GM12878 (cell line): ENCODE measurements around the gene CFAP157. TPM values are rescaled to one million over a fixed set of nuclear protein-coding genes. Genes with fewer than 3 reads are reported as not detected.

Experiments used
- ATAC-seq: fragments of 200-7000 bp; cut with Tn5 transposase; 3 replicates; pipeline ENCODE4 v1.9.1; 2020; ENCODE audit warnings: mild to moderate bottlenecking, moderate library complexity
- BruUV-seq: library from RNA; stranded (reverse); fragments of 400-500 nt; replicated peaks from 2 replicates; lab custom pipeline; 2021; lab: Mats Ljungman, UMichigan
- CTCF ChIA-PET: fragments of 300-600 bp; sonication (Branson Sonifier 250); formaldehyde crosslinking; extraction: SDS; loops from one replicate; lab custom pipeline; 2021; ENCODE audit warnings: inconsistent platforms; lab: Yijun Ruan, JAX
- POLR2A ChIA-PET: fragments of 350-600 bp; formaldehyde crosslinking; extraction: SDS; loops from one replicate; lab custom pipeline; 2021; ENCODE audit warnings: inconsistent platforms; lab: Charles Lee
- RAD21 ChIA-PET: fragments of 300-600 bp; sonication (Branson Sonifier 250); formaldehyde crosslinking; loops from one replicate; lab custom pipeline; 2023; ENCODE audit warnings: antibody characterized with exemption; ENCODE audit not compliant: unreplicated experiment; lab: Charles Lee
- SMC1A ChIA-PET: fragments of 300-600 bp; sonication (Branson Sonifier 250); formaldehyde crosslinking; loops from one replicate; lab custom pipeline; 2023; ENCODE audit not compliant: unreplicated experiment, uncharacterized antibody; lab: Charles Lee
- DNase-seq: peaks from one replicate; pipeline ENCODE4 v3.0.0-alpha.2; 2011; ENCODE audit warnings: low read depth, low spot score
- FAIRE-seq: peaks from 3 replicates; lab custom pipeline; 2011; peaks lifted over from hg19 to GRCh38; lab: Jason Lieb, UNC
- H2AFZ ChIP-seq: 2 replicates; pipeline ENCODE4 v1.6.0; 2011; ENCODE audit warnings: low read depth, low read length, control low read depth; ENCODE audit not compliant: control insufficient read depth
- H3K27ac ChIP-seq: 2 replicates; pipeline ENCODE4 v1.5.1; 2011; ENCODE audit warnings: control low read depth; ENCODE audit not compliant: control insufficient read depth, insufficient read depth
- H3K27me3 ChIP-seq, 2 experiments: replicated peaks in 1 of 2; 2 replicates each; pipeline versions ENCODE4 v1.6.0 to v1.6.1; 2011; ENCODE audit warnings: low read length in 1 of 2; ENCODE audit not compliant: control insufficient read depth in 2 of 2, insufficient read depth in 2 of 2
- H3K36me3 ChIP-seq, 2 experiments: 2 replicates each; pipeline ENCODE4 v1.5.1; 2011; ENCODE audit warnings: low read length in 1 of 2; ENCODE audit not compliant: control insufficient read depth in 2 of 2, insufficient read depth in 2 of 2
- H3K4me1 ChIP-seq: 2 replicates; pipeline ENCODE4 v1.6.1; 2011; ENCODE audit warnings: mild to moderate bottlenecking, low read length, moderate library complexity, mixed read lengths; ENCODE audit not compliant: control insufficient read depth, insufficient read depth
- H3K4me2 ChIP-seq: 2 replicates; pipeline ENCODE4 v1.6.0; 2011; ENCODE audit warnings: control low read depth; ENCODE audit not compliant: control insufficient read depth, insufficient read depth
- H3K4me3 ChIP-seq: fragments of 200-600 bp; sonication (generic); 2 replicates; pipeline ENCODE4 v1.5.1; 2016
- H3K79me2 ChIP-seq: 2 replicates; pipeline ENCODE4 v1.6.0; 2011; ENCODE audit warnings: low read length; ENCODE audit not compliant: control insufficient read depth, insufficient read depth
- H3K9ac ChIP-seq: 2 replicates; pipeline ENCODE4 v1.8.0; 2011; ENCODE audit warnings: low read length, control low read depth, mixed read lengths; ENCODE audit not compliant: control insufficient read depth, insufficient read depth
- H3K9me3 ChIP-seq: replicated peaks from 3 replicates; pipeline ENCODE4 v1.5.1; 2011; ENCODE audit warnings: mild to moderate bottlenecking, low read length; ENCODE audit not compliant: control insufficient read depth, insufficient read depth
- H4K20me1 ChIP-seq: 2 replicates; pipeline ENCODE4 v1.6.0; 2011; ENCODE audit not compliant: control insufficient read depth, insufficient read depth
- NR2C2 ChIP-seq: IDR thresholded peaks from 2 replicates; pipeline ENCODE4 v1.6.1; 2011; ENCODE audit warnings: borderline replicate concordance, low read depth; ENCODE audit not compliant: control insufficient read depth, insufficient read length
- PBX3 ChIP-seq: IDR thresholded peaks from 2 replicates; pipeline ENCODE4 v1.6.1; 2011; ENCODE audit warnings: mild to moderate bottlenecking, low read depth, low read length, moderate library complexity; ENCODE audit not compliant: insufficient replicate concordance
- TCF7 ChIP-seq: IDR thresholded peaks from 2 replicates; pipeline ENCODE4 v1.6.1; 2014; ENCODE audit warnings: antibody characterized with exemption, borderline replicate concordance
- whole genome bisulfite sequencing: methylation state at CpG from one replicate; pipeline ENCODE4 v1.1.6; 2016; ENCODE audit warnings: low lambda C conversion rate; ENCODE audit not compliant: insufficient replicate concordance, insufficient coverage; ENCODE audit errors: missing lambda C conversion rate; 5-methylcytosine and 5-hydroxymethylcytosine counted together
- in situ Hi-C: fragments of 300-500 bp; cut with MboI; formaldehyde crosslinking; loops from 9 replicates; pipeline ENCODE4 v1.14.3; 2018; ENCODE audit warnings: mixed read lengths
- intact Hi-C: fragments of 100-400 bp; cut with micrococcal nuclease; formaldehyde crosslinking; loops from one replicate; pipeline ENCODE4 v1.14.2; 2022; ENCODE audit not compliant: unreplicated experiment
- polyA plus RNA-seq, 11 experiments: library from polyadenylated mRNA; depleted of rRNA in 4 of 11; unstranded in 6 of 11; stranded (reverse) in 5 of 11; fragments of >200 nt; fragmentation: Nextera tagmentation in 4 of 11; fragmentation: Illumina TruSeq in 1 of 11; extraction: Ambion mirVana in 4 of 11; extraction: Trizol in 1 of 11; gene quantifications; 1 replicate in 1 of 11; 2 replicates in 10 of 11; pipeline versions ENCODE4 v1.2.1 to v1.2.3, GENCODE V29; 2011 to 2016; ENCODE audit warnings: inconsistent platforms in 2 of 11, missing spikeins in 2 of 11, low read depth in 1 of 11
- total RNA-seq, 4 experiments: library from RNA; depleted of rRNA in 3 of 4; stranded (reverse); fragments of >200 nt in 3 of 4; fragmentation: Illumina TruSeq in 1 of 4; extraction: Trizol in 1 of 4; gene quantifications; 2 replicates each; pipeline versions ENCODE4 v1.2.1 to v1.2.3, GENCODE V29; 2013 to 2021

Gene CFAP157
- total and polyA plus RNA-seq, 10 of the 15 experiments (the other 5 are each of a cell fraction or from before 2014, with no cell fraction given): 0.08 to 0.72 TPM; not detected in 8

DNA sequence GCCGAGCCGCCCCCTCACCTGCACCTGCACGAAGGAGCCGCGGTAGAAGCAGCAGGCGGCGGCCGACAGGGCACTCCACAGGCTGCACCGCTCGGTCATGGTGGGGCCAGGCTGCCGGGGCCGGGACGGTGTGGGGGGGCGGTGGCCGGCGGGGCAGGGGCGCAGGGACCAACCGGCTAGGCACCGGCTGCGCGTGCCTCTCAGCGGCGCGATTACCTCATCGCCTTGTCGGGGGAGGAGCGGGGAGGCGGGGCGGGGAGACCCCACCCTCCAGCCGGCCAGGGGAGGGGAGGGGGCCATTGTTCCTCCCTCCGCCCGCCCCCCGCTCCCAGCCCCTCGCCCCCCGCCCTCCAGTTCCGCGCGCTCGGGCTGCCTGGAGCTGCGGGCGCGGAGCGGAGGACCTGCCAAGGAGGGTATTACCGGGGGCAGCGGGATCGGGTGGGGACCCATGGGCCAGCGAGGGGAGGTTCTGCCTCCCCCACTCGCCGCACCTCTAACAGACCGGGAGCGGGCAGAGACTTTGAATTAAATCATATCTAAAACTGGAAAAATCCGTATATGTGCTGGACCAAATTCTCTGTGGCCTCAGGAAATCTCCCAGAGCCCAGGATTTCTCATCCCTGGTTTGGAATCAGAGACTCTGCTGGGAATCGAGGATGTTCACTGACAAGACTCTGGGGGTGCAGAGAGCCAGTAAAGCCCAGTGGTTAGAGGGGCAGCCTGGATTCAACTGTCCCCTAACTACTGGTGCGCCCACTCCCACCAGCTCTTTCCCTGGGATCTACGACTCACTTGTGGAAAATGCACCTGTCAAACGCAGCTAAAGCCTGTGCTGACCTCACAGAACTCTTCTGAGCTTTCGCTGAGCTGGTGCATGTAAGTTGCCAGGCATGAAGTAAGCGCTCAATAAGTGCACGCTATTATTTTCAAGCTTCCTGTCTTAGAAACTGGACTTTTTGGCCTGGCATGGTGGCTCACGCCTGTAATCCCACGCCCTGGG lies 48.6 kb downstream of the CFAP157 start:
- H3K4me1 ChIP-seq: no peaks in the 10 kb centered on the region
- no peak for FAIRE-seq
- TF ChIP-seq NR2C2 (no peak), PBX3 (no peak), TCF7 (no peak)
- peaks cover 0 to 12% of the 10 kb centered on the region in 2 experiments; a peak in 3 of 4 replicates for H3K36me3 ChIP-seq
- BruUV-seq: no TSS peak
- ChIA-PET POLR2A (interaction anchor here (0.6 kb wide), 1 partner anchor 12 kb away, joined by 9 read pairs; no protein-coding TSS in a partner anchor), CTCF (interaction anchor here (0.6 kb wide), 1 partner anchor 827 kb away, joined by 4 read pairs; no protein-coding TSS in a partner anchor), SMC1A (interaction anchor here (0.6 to 1.9 kb wide), 3 partner anchors 12 to 192 kb away, joined by 3 to 5 read pairs (median 3); no protein-coding TSS in a partner anchor), RAD21 (interaction anchor here (1.2 kb wide), 1 partner anchor 20 kb away, joined by 4 read pairs; the partner anchor contains the start of gene TOR2A)
- no peak overlapping the region for H3K4me2 ChIP-seq
- H3K27ac ChIP-seq: no peak overlapping the region
- ATAC-seq: no peak
- no peak overlapping the region for H3K9ac ChIP-seq
- no peaks in the 10 kb centered on the region for H4K20me1 ChIP-seq
- H3K27me3 ChIP-seq: no peaks in the 10 kb centered on the region
- H3K4me3 ChIP-seq: no peak overlapping the region
- 97% methylated on average over 24 of the region's 61 CpGs for WGBS
- H2AFZ ChIP-seq: no peak overlapping the region
- in situ Hi-C loops (no loop called here), intact Hi-C loops (no loop called here)
- H3K9me3 ChIP-seq: no peaks in the 10 kb centered on the region
- H3K79me2 ChIP-seq: no peaks in the 10 kb centered on the region
- no peak for DNase-seq
